Smooth muscle cell (in vitro differentiated cells): Measurements from ENCODE around the gene MRAP2. TPM values are rescaled to one million over a fixed set of nuclear protein-coding genes. Genes with fewer than 3 reads are reported as not detected.

Experiments
- DNase-seq: peaks from one replicate; lab custom pipeline; 2025; ENCODE audit not compliant: unreplicated experiment; lab: John Stamatoyannopoulos, UW
- H2AFZ ChIP-seq: fragments of 200-600 bp; sonication (generic); 2 replicates; pipeline ENCODE4 v1.6.0; 2016; ENCODE audit warnings: antibody characterized with exemption, low read depth, mild to moderate bottlenecking
- H3F3A ChIP-seq: fragments of 200-600 bp; sonication (generic); 2 replicates; pipeline ENCODE4 v1.6.0; 2017; ENCODE audit warnings: antibody characterized with exemption, low read depth
- H3K27ac ChIP-seq: fragments of 200-600 bp; sonication (generic); 2 replicates; pipeline ENCODE4 v1.5.1; 2016; ENCODE audit warnings: low read depth, mild to moderate bottlenecking
- H3K27me3 ChIP-seq: fragments of 200-600 bp; sonication (generic); 2 replicates; pipeline ENCODE4 v1.6.1; 2016; ENCODE audit warnings: low read depth, mild to moderate bottlenecking
- H3K36me3 ChIP-seq: fragments of 200-600 bp; sonication (generic); 2 replicates; pipeline ENCODE4 v1.5.1; 2016; ENCODE audit warnings: low read depth
- H3K4me1 ChIP-seq: fragments of 200-600 bp; sonication (generic); 2 replicates; pipeline ENCODE4 v1.5.1; 2016; ENCODE audit warnings: low read depth
- H3K4me2 ChIP-seq: fragments of 200-600 bp; sonication (generic); 2 replicates; pipeline ENCODE4 v1.6.0; 2016; ENCODE audit warnings: mild to moderate bottlenecking
- H3K4me3 ChIP-seq: fragments of 200-600 bp; sonication (generic); 2 replicates; pipeline ENCODE4 v1.5.1; 2016; ENCODE audit warnings: mild to moderate bottlenecking
- H3K79me2 ChIP-seq: fragments of 200-600 bp; sonication (generic); 2 replicates; pipeline ENCODE4 v1.6.0; 2016; ENCODE audit warnings: low read depth, mild to moderate bottlenecking
- H3K9ac ChIP-seq: fragments of 200-600 bp; sonication (generic); 2 replicates; pipeline ENCODE4 v1.6.0; 2016; ENCODE audit warnings: low read depth
- H3K9me3 ChIP-seq: fragments of 200-600 bp; sonication (generic); replicated peaks from 2 replicates; pipeline ENCODE4 v1.5.1; 2016; ENCODE audit warnings: low read depth
- H4K20me1 ChIP-seq: fragments of 200-600 bp; sonication (generic); 2 replicates; pipeline ENCODE4 v1.6.0; 2016; ENCODE audit warnings: low read depth
- CTCF ChIP-seq: fragments of 200-600 bp; sonication (generic); IDR thresholded peaks from 2 replicates; pipeline ENCODE4 v1.5.1; 2017; ENCODE audit warnings: borderline replicate concordance, mild to moderate bottlenecking, antibody characterized with exemption; ENCODE audit not compliant: insufficient read depth, poor library complexity, severe bottlenecking
- WGBS: methylation state at CpG from one replicate; pipeline ENCODE4 v1.1.7; 2016; ENCODE audit warnings: low lambda C conversion rate; 5-methylcytosine and 5-hydroxymethylcytosine counted together
- polyA plus RNA-seq: library from polyadenylated mRNA; unstranded; fragments of >200 nt; fragmentation: Nextera tagmentation; extraction: Ambion mirVana; gene quantifications from 2 replicates; pipeline ENCODE4 v1.2.1, GENCODE V29; 2016
- total RNA-seq: library from RNA; depleted of rRNA; stranded (reverse); fragments of >200 nt; gene quantifications from 2 replicates; pipeline ENCODE4 v1.2.3, GENCODE V29; 2014

Gene MRAP2
- total and polyA plus RNA-seq, 2 experiments from 2014 or later = 15.0 to 20.5 TPM

DNA sequence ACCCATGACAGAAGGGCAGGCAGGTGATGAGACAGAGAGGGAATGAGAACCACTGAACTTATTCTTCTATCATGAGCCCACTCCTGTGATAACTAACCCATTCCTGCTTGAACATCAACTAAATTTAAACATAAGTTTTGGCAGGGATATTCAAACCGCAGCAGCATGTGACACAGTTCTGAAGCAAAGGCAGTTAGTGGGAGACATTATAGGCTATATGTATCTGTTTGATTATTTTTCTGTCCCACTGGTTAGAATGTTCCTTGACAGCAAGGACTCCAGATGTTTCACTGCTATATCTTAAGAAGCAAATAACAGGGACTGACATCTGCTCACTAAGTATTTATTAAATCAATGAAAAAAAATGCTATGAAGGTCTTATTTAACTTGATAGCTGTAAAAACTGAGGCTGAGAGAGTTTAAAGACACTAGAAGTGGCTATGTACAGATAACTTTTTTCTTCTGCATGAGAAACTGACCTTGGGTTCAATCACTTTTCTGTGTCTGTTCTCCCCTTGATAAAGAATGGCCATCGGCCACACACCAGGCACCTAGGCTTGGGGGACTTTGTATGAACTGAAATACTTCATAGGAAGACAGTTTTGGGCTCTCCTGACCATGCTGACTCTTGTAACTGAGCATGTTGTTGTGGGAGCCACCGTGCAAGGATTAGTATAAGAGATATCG lies 102.9 kb downstream of the MRAP2 start:
- H3K27ac ChIP-seq = no peak overlapping the region
- H3K4me1 ChIP-seq = no peaks in the 10 kb centered on the region
- H3K4me2 ChIP-seq = no peak overlapping the region
- H4K20me1 ChIP-seq = no peaks in the 10 kb centered on the region
- peaks cover 4% of the 10 kb centered on the region for H3K36me3 ChIP-seq
- no peak overlapping the region for H3K9ac ChIP-seq
- DNase-seq = no peak
- 94% methylated on average over 4 of the region's 4 CpGs for WGBS
- no peaks in the 10 kb centered on the region for H3K79me2 ChIP-seq
- H3F3A ChIP-seq = no peaks in the 10 kb centered on the region
- no peak for TF ChIP-seq CTCF
- no peak overlapping the region for H2AFZ ChIP-seq
- no peaks in the 10 kb centered on the region for H3K9me3 ChIP-seq
- H3K4me3 ChIP-seq = no peak overlapping the region
- no peaks in the 10 kb centered on the region for H3K27me3 ChIP-seq

GRCh38 chr6:84137051-84137375 lies 103.4 kb downstream of the MRAP2 start:
- Histone ChIP-seq H3K4me2 (no peak overlapping the region), H3K27ac (no peak overlapping the region), H3K9me3 (no peaks in the 10 kb centered on the region), H3K36me3 (peaks cover 4% of the 10 kb centered on the region), H3K27me3 (no peaks in the 10 kb centered on the region), H3K79me2 (no peaks in the 10 kb centered on the region), H3K4me1 (no peaks in the 10 kb centered on the region), H3K4me3 (no peak overlapping the region), H3F3A (no peaks in the 10 kb centered on the region), H4K20me1 (no peaks in the 10 kb centered on the region), H2AFZ (no peak overlapping the region), H3K9ac (no peak overlapping the region)
- TF ChIP-seq CTCF = no peak
- DNase-seq = no peak
- WGBS = 84% methylated on average over 5 of the region's 5 CpGs

DNA sequence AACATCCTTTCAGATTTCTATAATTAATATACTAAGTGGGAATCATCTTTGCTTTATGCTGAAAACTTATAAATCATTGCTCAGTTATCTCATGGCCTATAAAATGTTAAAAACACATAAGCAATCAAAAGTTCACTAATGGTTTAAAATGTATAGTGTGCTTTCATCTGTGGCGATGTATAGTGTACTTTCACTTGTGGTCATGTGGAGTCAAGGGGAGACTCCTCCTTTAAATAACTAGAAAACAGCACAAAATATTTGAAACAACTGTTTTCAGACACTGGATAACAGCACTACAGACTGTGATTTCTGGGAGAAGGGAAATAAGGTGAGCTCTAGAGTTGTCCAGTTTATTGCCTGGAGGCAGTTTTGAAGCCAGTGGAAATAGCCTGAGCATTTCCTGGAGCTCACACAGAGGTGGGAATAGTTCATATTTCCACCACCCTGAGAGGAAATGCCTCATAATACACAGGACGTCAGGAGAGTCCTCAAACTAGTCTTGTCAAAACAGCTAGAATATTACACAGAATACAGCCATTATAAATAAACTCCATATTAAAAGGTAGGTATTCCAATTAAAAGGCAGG lies 104.5 kb downstream of the MRAP2 start:
- no peak for DNase-seq
- peaks cover 4% of the 10 kb centered on the region for H3K36me3 ChIP-seq
- H3K79me2 ChIP-seq = no peaks in the 10 kb centered on the region
- no peak overlapping the region for H3K9ac ChIP-seq
- H3K27me3 ChIP-seq = no peaks in the 10 kb centered on the region
- H3K4me3 ChIP-seq = no peak overlapping the region
- H3K4me1 ChIP-seq = no peaks in the 10 kb centered on the region
- no peak overlapping the region for H2AFZ ChIP-seq
- TF ChIP-seq CTCF = no peak
- H3F3A ChIP-seq = no peaks in the 10 kb centered on the region
- no peaks in the 10 kb centered on the region for H4K20me1 ChIP-seq
- WGBS = 81% methylated on average over 2 of the region's 2 CpGs
- H3K27ac ChIP-seq = no peak overlapping the region
- H3K4me2 ChIP-seq = no peak overlapping the region
- no peaks in the 10 kb centered on the region for H3K9me3 ChIP-seq

GRCh38 chr6:84139311-84139710 lies 105.7 kb downstream of the MRAP2 start:
- Histone ChIP-seq H3K27me3 (no peaks in the 10 kb centered on the region), H3K79me2 (no peaks in the 10 kb centered on the region), H3K4me3 (no peak overlapping the region), H3K9ac (no peak overlapping the region), H3K27ac (no peak overlapping the region), H3K36me3 (no peaks in the 10 kb centered on the region), H3F3A (no peaks in the 10 kb centered on the region), H3K4me2 (no peak overlapping the region), H3K9me3 (no peaks in the 10 kb centered on the region), H4K20me1 (no peaks in the 10 kb centered on the region), H3K4me1 (no peaks in the 10 kb centered on the region), H2AFZ (no peak overlapping the region)
- DNase-seq = no peak
- TF ChIP-seq CTCF = no peak
